HCT116 (cell line): Measurements from ENCODE around the gene WDR76.
A peak's percentile ranks its signal among the peaks of the same experiment; 100 is the strongest.

ENCODE experiments used
- EGR1 ChIP-seq: IDR thresholded peaks from 2 replicates; pipeline ENCODE4 v1.6.1; 2012; ENCODE audit warnings: low read depth
- ELF1 ChIP-seq: IDR thresholded peaks from 2 replicates; pipeline ENCODE4 v1.6.1; 2012; ENCODE audit warnings: low read depth, borderline replicate concordance
- EZH2 ChIP-seq: fragments of 200-600 bp; sonication (generic); IDR thresholded peaks from 2 replicates; pipeline ENCODE4 v1.6.1; 2017; ENCODE audit warnings: antibody characterized with exemption, mixed run types
- POLR2AphosphoS5 ChIP-seq: IDR thresholded peaks from 2 replicates; pipeline ENCODE4 v1.6.1; 2011; ENCODE audit warnings: mild to moderate bottlenecking, low read depth, low read length, moderate library complexity
- YY1 ChIP-seq: IDR thresholded peaks from 2 replicates; pipeline ENCODE4 v1.6.1; 2011; ENCODE audit warnings: low read length, low read depth, moderate library complexity, mild to moderate bottlenecking; ENCODE audit not compliant: insufficient replicate concordance; ENCODE audit errors: extremely low read depth
- TF ChIP-seq, protein P1 (sequence below), 3 experiments: fragments of 200-600 bp in 1 of 3; sonication (generic) in 1 of 3; IDR thresholded peaks in 2 of 3; conservative IDR thresholded peaks in 1 of 3; 2 replicates each; pipeline ENCODE4 v1.5.1; 2012 to 2017; ENCODE audit warnings: low read depth in 2 of 3, low read length in 2 of 3, antibody characterized with exemption in 1 of 3, borderline replicate concordance in 1 of 3, control low read depth in 1 of 3, mild to moderate bottlenecking in 1 of 3, mixed read lengths in 1 of 3, mixed run types in 1 of 3, moderate library complexity in 1 of 3; ENCODE audit not compliant: insufficient read depth in 1 of 3
- TF ChIP-seq, protein P2 (sequence below): IDR thresholded peaks from 2 replicates; pipeline ENCODE4 v1.6.1; 2012; ENCODE audit warnings: low read depth

DNA sequence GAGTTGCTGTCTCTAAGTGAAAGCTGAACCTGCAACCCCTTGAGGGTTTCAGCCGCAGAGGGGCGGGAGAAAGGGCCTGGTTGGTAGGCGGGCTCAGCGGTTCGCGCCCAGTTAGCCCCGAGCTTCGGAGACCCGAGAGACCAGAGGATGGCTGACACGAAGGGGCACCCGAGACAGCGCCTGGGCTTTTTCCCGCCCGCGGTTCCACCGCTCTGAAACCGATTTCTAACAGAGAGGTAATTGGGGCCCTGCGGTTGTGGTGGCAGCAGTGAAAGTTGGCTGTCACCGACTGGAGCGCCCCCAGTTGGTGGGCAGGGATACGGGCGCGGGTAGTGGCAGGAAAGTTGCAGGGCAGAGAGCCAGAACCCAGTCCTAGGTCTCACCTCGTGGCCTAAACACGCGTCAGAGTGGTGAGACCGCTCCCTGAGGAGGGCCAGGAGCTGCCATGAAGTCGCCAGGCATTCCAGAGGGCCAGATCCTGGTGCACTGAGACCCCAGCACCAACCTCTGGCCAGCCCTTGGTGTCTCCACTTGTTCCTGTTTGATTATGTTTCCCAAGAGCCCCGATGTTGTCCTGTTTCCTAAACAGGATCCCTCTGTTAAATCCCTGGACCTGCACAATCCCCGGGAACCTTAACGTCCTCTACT is 49.4 kb upstream of the WDR76 start:
- TF ChIP-seq POLR2AphosphoS5 (peak; percentile 30; the same call in 1 of the 2 replicates), EZH2 (no peak), YY1 (peak; percentile 27), ELF1 (no peak), EGR1 (no peak)
- TF ChIP-seq, protein P1, sequence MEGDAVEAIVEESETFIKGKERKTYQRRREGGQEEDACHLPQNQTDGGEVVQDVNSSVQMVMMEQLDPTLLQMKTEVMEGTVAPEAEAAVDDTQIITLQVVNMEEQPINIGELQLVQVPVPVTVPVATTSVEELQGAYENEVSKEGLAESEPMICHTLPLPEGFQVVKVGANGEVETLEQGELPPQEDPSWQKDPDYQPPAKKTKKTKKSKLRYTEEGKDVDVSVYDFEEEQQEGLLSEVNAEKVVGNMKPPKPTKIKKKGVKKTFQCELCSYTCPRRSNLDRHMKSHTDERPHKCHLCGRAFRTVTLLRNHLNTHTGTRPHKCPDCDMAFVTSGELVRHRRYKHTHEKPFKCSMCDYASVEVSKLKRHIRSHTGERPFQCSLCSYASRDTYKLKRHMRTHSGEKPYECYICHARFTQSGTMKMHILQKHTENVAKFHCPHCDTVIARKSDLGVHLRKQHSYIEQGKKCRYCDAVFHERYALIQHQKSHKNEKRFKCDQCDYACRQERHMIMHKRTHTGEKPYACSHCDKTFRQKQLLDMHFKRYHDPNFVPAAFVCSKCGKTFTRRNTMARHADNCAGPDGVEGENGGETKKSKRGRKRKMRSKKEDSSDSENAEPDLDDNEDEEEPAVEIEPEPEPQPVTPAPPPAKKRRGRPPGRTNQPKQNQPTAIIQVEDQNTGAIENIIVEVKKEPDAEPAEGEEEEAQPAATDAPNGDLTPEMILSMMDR (IDR thresholded peaks at IDR 0.05 in 2 of 3, conservative IDR thresholded peaks at IDR 0.05 in 1 of 3; ENCODE audit: borderline replicate concordance in 1 of 3, insufficient read depth in 1 of 3, low read depth in 2 of 3, low read length in 2 of 3), result peak; percentile 59 to 89 (median 60); a peak in 5 of 6 replicates
- TF ChIP-seq, protein P2, sequence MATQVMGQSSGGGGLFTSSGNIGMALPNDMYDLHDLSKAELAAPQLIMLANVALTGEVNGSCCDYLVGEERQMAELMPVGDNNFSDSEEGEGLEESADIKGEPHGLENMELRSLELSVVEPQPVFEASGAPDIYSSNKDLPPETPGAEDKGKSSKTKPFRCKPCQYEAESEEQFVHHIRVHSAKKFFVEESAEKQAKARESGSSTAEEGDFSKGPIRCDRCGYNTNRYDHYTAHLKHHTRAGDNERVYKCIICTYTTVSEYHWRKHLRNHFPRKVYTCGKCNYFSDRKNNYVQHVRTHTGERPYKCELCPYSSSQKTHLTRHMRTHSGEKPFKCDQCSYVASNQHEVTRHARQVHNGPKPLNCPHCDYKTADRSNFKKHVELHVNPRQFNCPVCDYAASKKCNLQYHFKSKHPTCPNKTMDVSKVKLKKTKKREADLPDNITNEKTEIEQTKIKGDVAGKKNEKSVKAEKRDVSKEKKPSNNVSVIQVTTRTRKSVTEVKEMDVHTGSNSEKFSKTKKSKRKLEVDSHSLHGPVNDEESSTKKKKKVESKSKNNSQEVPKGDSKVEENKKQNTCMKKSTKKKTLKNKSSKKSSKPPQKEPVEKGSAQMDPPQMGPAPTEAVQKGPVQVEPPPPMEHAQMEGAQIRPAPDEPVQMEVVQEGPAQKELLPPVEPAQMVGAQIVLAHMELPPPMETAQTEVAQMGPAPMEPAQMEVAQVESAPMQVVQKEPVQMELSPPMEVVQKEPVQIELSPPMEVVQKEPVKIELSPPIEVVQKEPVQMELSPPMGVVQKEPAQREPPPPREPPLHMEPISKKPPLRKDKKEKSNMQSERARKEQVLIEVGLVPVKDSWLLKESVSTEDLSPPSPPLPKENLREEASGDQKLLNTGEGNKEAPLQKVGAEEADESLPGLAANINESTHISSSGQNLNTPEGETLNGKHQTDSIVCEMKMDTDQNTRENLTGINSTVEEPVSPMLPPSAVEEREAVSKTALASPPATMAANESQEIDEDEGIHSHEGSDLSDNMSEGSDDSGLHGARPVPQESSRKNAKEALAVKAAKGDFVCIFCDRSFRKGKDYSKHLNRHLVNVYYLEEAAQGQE, result no peak
